CD14-positive monocyte (primary cell): ENCODE data around the gene HOXD10. TPM values are rescaled to one million over a fixed set of nuclear protein-coding genes. Genes with fewer than 3 reads are reported as not detected.
A peak's percentile ranks its signal among the peaks of the same experiment; 100 is the strongest.

Experiments used
- DNase-seq, 3 donors: peaks; one replicate each; pipeline ENCODE4 v3.0.0-alpha.2; 2011 to 2022
- H2AFZ ChIP-seq: 2 replicates; pipeline ENCODE4 v1.6.0; 2012; ENCODE audit warnings: mild to moderate bottlenecking, low read depth, low read length, inconsistent platforms; ENCODE audit not compliant: insufficient read depth, poor library complexity, severe bottlenecking
- H3K27ac ChIP-seq, 2 donors: 1 replicate in 1 of 2; 2 replicates in 1 of 2; pipeline ENCODE4 v1.5.1; 2012 to 2013; ENCODE audit warnings: low read length in 2 of 2, control low read depth in 1 of 2, inconsistent platforms in 1 of 2, low read depth in 1 of 2, mild to moderate bottlenecking in 1 of 2
- H3K27me3 ChIP-seq, 2 donors: one replicate each; pipeline versions ENCODE4 v1.6.0 to v1.6.1; 2011 to 2013; ENCODE audit warnings: low read length in 2 of 2; ENCODE audit not compliant: control insufficient read depth in 2 of 2, insufficient read depth in 2 of 2
- H3K36me3 ChIP-seq, 2 donors: replicated peaks in 1 of 2; 1 replicate in 1 of 2; 2 replicates in 1 of 2; pipeline versions ENCODE4 v1.5.1 to v1.6.1; 2012 to 2013; ENCODE audit warnings: low read length in 2 of 2, control low read depth in 1 of 2, inconsistent platforms in 1 of 2, mild to moderate bottlenecking in 1 of 2; ENCODE audit not compliant: insufficient read depth in 2 of 2, control insufficient read depth in 1 of 2
- H3K4me1 ChIP-seq, 2 donors: 1 replicate in 1 of 2; 2 replicates in 1 of 2; pipeline versions ENCODE4 v1.5.1 to v1.6.1; 2012 to 2013; ENCODE audit warnings: low read length in 2 of 2, control low read depth in 1 of 2, inconsistent platforms in 1 of 2, mild to moderate bottlenecking in 1 of 2, moderate library complexity in 1 of 2; ENCODE audit not compliant: insufficient read depth in 2 of 2, control insufficient read depth in 1 of 2
- H3K4me2 ChIP-seq: replicated peaks from 2 replicates; pipeline ENCODE3; 2012; ENCODE audit warnings: low read length, moderate library complexity, mild to moderate bottlenecking; ENCODE audit not compliant: poor library complexity, severe bottlenecking; ENCODE audit errors: extremely low read depth
- H3K4me3 ChIP-seq, 3 experiments: fragments of 200-600 bp in 1 of 3; sonication (generic) in 1 of 3; replicated peaks in 1 of 3; 1 replicate in 2 of 3; 2 replicates in 1 of 3; pipeline ENCODE4 v1.5.1; 2011 to 2013; ENCODE audit warnings: low read length in 3 of 3, mild to moderate bottlenecking in 3 of 3, control low read depth in 2 of 3, low read depth in 2 of 3, inconsistent platforms in 1 of 3, moderate library complexity in 1 of 3
- H3K79me2 ChIP-seq: 2 replicates; pipeline ENCODE4 v1.6.0; 2012; ENCODE audit warnings: mild to moderate bottlenecking, control low read depth, inconsistent platforms, low read length, moderate library complexity; ENCODE audit not compliant: insufficient read depth
- H3K9ac ChIP-seq: 2 replicates; pipeline ENCODE4 v1.6.0; 2017; ENCODE audit warnings: low read length, mild to moderate bottlenecking; ENCODE audit not compliant: insufficient read depth, poor library complexity, severe bottlenecking
- H3K9me3 ChIP-seq, 2 donors: replicated peaks in 1 of 2; 1 replicate in 1 of 2; 2 replicates in 1 of 2; pipeline versions ENCODE4 v1.5.1 to v1.6.1; 2012 to 2013; ENCODE audit warnings: low read length in 2 of 2, control low read depth in 1 of 2; ENCODE audit not compliant: control insufficient read depth in 1 of 2, insufficient read depth in 1 of 2
- H4K20me1 ChIP-seq: 2 replicates; pipeline ENCODE4 v1.6.0; 2012; ENCODE audit warnings: mild to moderate bottlenecking, low read length, control low read depth, moderate library complexity; ENCODE audit not compliant: insufficient read depth
- H3K27ac Mint-ChIP-seq, 7 donors: one replicate each; pipeline ENCODE4 v1.8.0; 2020; ENCODE audit warnings: mild to moderate bottlenecking in 7 of 7, mixed read lengths in 7 of 7, moderate library complexity in 6 of 7, inconsistent platforms in 2 of 7
- H3K27me3 Mint-ChIP-seq, 3 donors: one replicate each; pipeline ENCODE4 v1.8.0; 2021 to 2022; ENCODE audit warnings: low read depth in 3 of 3, mild to moderate bottlenecking in 3 of 3, mixed read lengths in 3 of 3, moderate library complexity in 3 of 3, inconsistent platforms in 1 of 3
- H3K36me3 Mint-ChIP-seq, 2 donors: one replicate each; pipeline ENCODE4 v1.8.0; 2020; ENCODE audit warnings: mixed read lengths in 2 of 2, inconsistent platforms in 1 of 2, mild to moderate bottlenecking in 1 of 2
- H3K4me1 Mint-ChIP-seq: one replicate; pipeline ENCODE4 v1.8.0; 2020; ENCODE audit warnings: mild to moderate bottlenecking, mixed read lengths
- H3K4me3 Mint-ChIP-seq, 2 donors: one replicate each; pipeline ENCODE4 v1.8.0; 2020; ENCODE audit warnings: mild to moderate bottlenecking in 2 of 2, mixed read lengths in 2 of 2, moderate library complexity in 1 of 2
- H3K9me3 Mint-ChIP-seq, 7 donors: one replicate each; pipeline ENCODE4 v1.8.0; 2020 to 2022; ENCODE audit warnings: mixed read lengths in 7 of 7, mild to moderate bottlenecking in 6 of 7, moderate library complexity in 6 of 7, inconsistent platforms in 2 of 7
- WGBS: methylation state at CpG from one replicate; pipeline ENCODE4 v1.1.5; 2013; ENCODE audit warnings: missing lambda C conversion rate; ENCODE audit not compliant: insufficient coverage; 5-methylcytosine and 5-hydroxymethylcytosine counted together
- intact Hi-C, 2 donors: fragments of 100-400 bp; cut with micrococcal nuclease; formaldehyde crosslinking; loops; one replicate each; pipeline versions ENCODE4 v1.15.0 to v1.15.1; 2023
- polyA plus RNA-seq, 3 donors: library from polyadenylated mRNA; depleted of rRNA in 1 of 3; unstranded in 2 of 3; stranded (reverse) in 1 of 3; fragments of 300-500 nt in 2 of 3; fragments of >200 nt in 1 of 3; fragmentation: Illumina TruSeq in 2 of 3; gene quantifications; 1 replicate in 2 of 3; 2 replicates in 1 of 3; pipeline ENCODE4 v1.2.3, GENCODE V29; 2012 to 2021
- TF ChIP-seq, protein P1 (sequence below): fragments of 200-600 bp; IDR thresholded peaks from one replicate; pipeline ENCODE4 v1.8.0; 2022; ENCODE audit warnings: antibody characterized with exemption, mild to moderate bottlenecking

Gene HOXD10
- polyA plus RNA-seq, 3 donors, result not detected

GRCh38 chr2:176163672-176164056 lies 47.1 kb downstream of the HOXD10 start:
- H3K27me3 ChIP-seq, result peaks cover 81 to 100% of the 10 kb centered on the region in 2 donors
- H3K79me2 ChIP-seq, result no peaks in the 10 kb centered on the region
- peaks cover 6% of the 10 kb centered on the region for H3K4me1 Mint-ChIP-seq
- intact Hi-C loops, result no loop called here
- H3K36me3 Mint-ChIP-seq, result peaks cover 0 to 8% of the 10 kb centered on the region in 2 donors
- H3K4me3 Mint-ChIP-seq, result peak overlapping the region in 1 of 2 donors; percentile 54
- no peaks in the 10 kb centered on the region for H3K36me3 ChIP-seq
- H3K27ac ChIP-seq, result no peak overlapping the region
- H3K27me3 Mint-ChIP-seq, result peaks cover 96 to 100% (median 100%) of the 10 kb centered on the region in 3 donors
- H3K4me2 ChIP-seq, result no peak overlapping the region
- no peaks in the 10 kb centered on the region for H4K20me1 ChIP-seq
- H3K27ac Mint-ChIP-seq, result no peak overlapping the region
- H3K9ac ChIP-seq, result no peak overlapping the region
- peaks cover 0 to 52% (median 33%) of the 10 kb centered on the region in 7 donors for H3K9me3 Mint-ChIP-seq
- peaks cover 4 to 50% of the 10 kb centered on the region in 2 donors for H3K9me3 ChIP-seq
- TF ChIP-seq, protein P1, sequence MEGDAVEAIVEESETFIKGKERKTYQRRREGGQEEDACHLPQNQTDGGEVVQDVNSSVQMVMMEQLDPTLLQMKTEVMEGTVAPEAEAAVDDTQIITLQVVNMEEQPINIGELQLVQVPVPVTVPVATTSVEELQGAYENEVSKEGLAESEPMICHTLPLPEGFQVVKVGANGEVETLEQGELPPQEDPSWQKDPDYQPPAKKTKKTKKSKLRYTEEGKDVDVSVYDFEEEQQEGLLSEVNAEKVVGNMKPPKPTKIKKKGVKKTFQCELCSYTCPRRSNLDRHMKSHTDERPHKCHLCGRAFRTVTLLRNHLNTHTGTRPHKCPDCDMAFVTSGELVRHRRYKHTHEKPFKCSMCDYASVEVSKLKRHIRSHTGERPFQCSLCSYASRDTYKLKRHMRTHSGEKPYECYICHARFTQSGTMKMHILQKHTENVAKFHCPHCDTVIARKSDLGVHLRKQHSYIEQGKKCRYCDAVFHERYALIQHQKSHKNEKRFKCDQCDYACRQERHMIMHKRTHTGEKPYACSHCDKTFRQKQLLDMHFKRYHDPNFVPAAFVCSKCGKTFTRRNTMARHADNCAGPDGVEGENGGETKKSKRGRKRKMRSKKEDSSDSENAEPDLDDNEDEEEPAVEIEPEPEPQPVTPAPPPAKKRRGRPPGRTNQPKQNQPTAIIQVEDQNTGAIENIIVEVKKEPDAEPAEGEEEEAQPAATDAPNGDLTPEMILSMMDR, result no peak
- no peak overlapping the region for H2AFZ ChIP-seq
- no peaks in the 10 kb centered on the region for H3K4me1 ChIP-seq
- no peak for DNase-seq
- H3K4me3 ChIP-seq, result no peak overlapping the region
- no CpG with 5 or more reads among the region's 12 CpGs for WGBS

GRCh38 chr2:176164201-176164600 lies 47.6 kb downstream of the HOXD10 start:
- DNase-seq, result no peak
- 10% methylated on average over 13 of the region's 13 CpGs for WGBS
- no peaks in the 10 kb centered on the region for H3K4me1 ChIP-seq

More at GRCh38 chr2:176164201-176164600, 47.6 kb downstream of the HOXD10 start:
- Mint-ChIP-seq H3K4me3 (peak overlapping the region in 1 of 2 donors; percentile 54), H3K36me3 (peaks cover 0 to 8% of the 10 kb centered on the region in 2 donors), H3K27me3 (peaks cover 94 to 100% (median 100%) of the 10 kb centered on the region in 3 donors), H3K9me3 (peaks cover 0 to 51% (median 33%) of the 10 kb centered on the region in 7 donors), H3K27ac (no peak overlapping the region), H3K4me1 (peaks cover 6% of the 10 kb centered on the region)
- Histone ChIP-seq H3K27me3 (peaks cover 83 to 100% of the 10 kb centered on the region in 2 donors), H3K36me3 (no peaks in the 10 kb centered on the region), H3K4me3 (no peak overlapping the region), H3K4me2 (no peak overlapping the region), H3K27ac (no peak overlapping the region), H3K9ac (no peak overlapping the region), H4K20me1 (no peaks in the 10 kb centered on the region), H2AFZ (no peak overlapping the region), H3K79me2 (no peaks in the 10 kb centered on the region), H3K9me3 (peaks cover 4 to 49% of the 10 kb centered on the region in 2 donors)
- TF ChIP-seq, protein P1, result no peak
- intact Hi-C loops, result no loop called here
